MM.1S (cell line): ENCODE results near the gene ZBTB1.

ENCODE experiments used
- EZH2phosphoT487 ChIP-seq: fragments of 300-600 bp; sonication (generic); IDR thresholded peaks from 2 replicates; pipeline ENCODE4 v1.6.1; 2018; ENCODE audit warnings: antibody characterized with exemption, low read length
- TF ChIP-seq, protein P1 (sequence below): fragments of 300-600 bp; sonication (generic); IDR thresholded peaks from 2 replicates; pipeline ENCODE4 v1.5.1; 2016; ENCODE audit warnings: antibody characterized with exemption, low read length, mixed read lengths

- TF ChIP-seq, protein P1, sequence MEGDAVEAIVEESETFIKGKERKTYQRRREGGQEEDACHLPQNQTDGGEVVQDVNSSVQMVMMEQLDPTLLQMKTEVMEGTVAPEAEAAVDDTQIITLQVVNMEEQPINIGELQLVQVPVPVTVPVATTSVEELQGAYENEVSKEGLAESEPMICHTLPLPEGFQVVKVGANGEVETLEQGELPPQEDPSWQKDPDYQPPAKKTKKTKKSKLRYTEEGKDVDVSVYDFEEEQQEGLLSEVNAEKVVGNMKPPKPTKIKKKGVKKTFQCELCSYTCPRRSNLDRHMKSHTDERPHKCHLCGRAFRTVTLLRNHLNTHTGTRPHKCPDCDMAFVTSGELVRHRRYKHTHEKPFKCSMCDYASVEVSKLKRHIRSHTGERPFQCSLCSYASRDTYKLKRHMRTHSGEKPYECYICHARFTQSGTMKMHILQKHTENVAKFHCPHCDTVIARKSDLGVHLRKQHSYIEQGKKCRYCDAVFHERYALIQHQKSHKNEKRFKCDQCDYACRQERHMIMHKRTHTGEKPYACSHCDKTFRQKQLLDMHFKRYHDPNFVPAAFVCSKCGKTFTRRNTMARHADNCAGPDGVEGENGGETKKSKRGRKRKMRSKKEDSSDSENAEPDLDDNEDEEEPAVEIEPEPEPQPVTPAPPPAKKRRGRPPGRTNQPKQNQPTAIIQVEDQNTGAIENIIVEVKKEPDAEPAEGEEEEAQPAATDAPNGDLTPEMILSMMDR = no peak
- no peak for TF ChIP-seq EZH2phosphoT487
Measured at GRCh38 chr14:64465831-64466554, 38.6 kb upstream of the ZBTB1 start.
